A549 treated with Hydrocortisone at 1 μM for 4 hours (cell line): ENCODE data around the gene EIF4E. TPM values are rescaled to one million over a fixed set of nuclear protein-coding genes. Genes with fewer than 3 reads are reported as not detected.

Experiments
- total RNA-seq: library from RNA; stranded (reverse); fragments of 200-300 nt; extraction: Qiagen RNA extraction; gene quantifications from 5 replicates; pipeline ENCODE4 v1.2.3, GENCODE V29; 2022

EIF4E gene
- total RNA-seq: 71.3 to 147 TPM (median 72.5 TPM) in 5 replicates

DNA sequence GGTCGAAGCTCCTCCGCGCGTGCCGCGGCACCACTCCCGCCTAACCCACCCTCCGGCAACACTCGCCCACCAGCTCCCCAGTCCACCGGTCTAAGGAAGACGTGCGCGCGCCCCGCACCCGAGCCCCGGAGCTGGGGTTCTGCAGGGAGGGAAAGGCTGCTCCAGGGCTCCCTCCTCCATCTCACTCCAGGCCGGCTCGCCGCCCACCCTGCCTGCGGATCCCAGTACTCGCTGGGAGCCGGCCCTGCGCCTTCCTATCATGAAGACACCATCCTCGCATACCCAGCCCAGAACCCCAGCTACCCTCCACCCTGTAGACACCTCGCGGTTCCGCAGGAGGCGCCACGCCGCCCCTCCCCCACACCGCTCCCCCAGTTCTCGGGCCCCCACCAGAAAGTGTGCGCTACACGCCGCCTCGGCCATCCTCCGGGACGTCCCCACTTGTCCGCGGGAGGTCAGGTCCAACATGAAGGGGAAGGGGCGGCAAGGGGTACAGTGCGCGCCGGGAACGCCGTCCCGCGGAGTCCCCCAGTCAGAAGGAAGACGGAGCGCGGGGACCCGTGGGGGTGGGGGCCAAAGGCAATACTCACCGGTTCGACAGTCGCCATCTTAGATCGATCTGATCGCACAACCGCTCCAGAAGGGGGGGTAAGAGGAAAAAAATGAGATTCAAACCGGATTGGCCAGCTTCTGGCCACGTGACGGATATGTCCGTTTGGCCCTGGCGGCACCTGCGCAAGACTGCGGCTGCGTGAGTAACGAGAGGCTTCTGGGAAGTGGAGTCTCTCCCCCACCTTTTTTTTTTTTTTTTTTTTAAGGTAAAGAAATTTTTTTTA, at the start of gene EIF4E:
EIF4E (minus strand) TSS at position 629 of the 836 bp plus-strand sequence; CDS start at position 608, 21 bp downstream.

Other genes with a start within 250 kb of the EIF4E start
- gene METAP1, start 66.6 kb upstream of the EIF4E start, total RNA-seq: 45.3 to 62.7 TPM (median 48.2 TPM) in 5 replicates
- gene ADH5, start 159.7 kb upstream of the EIF4E start, total RNA-seq: 108 to 134 TPM (median 112 TPM) in 5 replicates
- not detected in 5 replicates for gene ADH4, start 215.2 kb upstream of the EIF4E start, total RNA-seq